NCI-H1105 (cell line): ENCODE data around the gene METAP1D.

ENCODE experiments used
- DNase-seq: peaks from one replicate; lab custom pipeline; 2025; lab: John Stamatoyannopoulos, UW

METAP1D gene

GRCh38 chr2:172091761-172092566 lies 92.2 kb downstream of the METAP1D start:
- DNase-seq = peak; percentile 83

GRCh38 chr2:172092716-172093415 lies 93.1 kb downstream of the METAP1D start:
- DNase-seq = no peak

- no peak for DNase-seq
These were observed 93.9 kb downstream of the METAP1D start for GRCh38 chr2:172093416-172094293.

- no peak for DNase-seq
These were observed 94.8 kb downstream of the METAP1D start for GRCh38 chr2:172094294-172095145.

- no peak for DNase-seq
These were observed 95.6 kb downstream of the METAP1D start for GRCh38 chr2:172095146-172095904.

GRCh38 chr2:172095905-172096625 lies 96.3 kb downstream of the METAP1D start:
- no peak for DNase-seq

GRCh38 chr2:172096626-172097547 lies 97.1 kb downstream of the METAP1D start:
- peak; percentile 80 for DNase-seq

- DNase-seq = peak; percentile 21
These were observed 97.9 kb downstream of the METAP1D start for GRCh38 chr2:172097557-172098131.

GRCh38 chr2:172098287-172098649 lies 98.5 kb downstream of the METAP1D start:
- no peak for DNase-seq

- DNase-seq = no peak
These were observed 99.1 kb downstream of the METAP1D start for GRCh38 chr2:172098650-172099471.

GRCh38 chr2:172099472-172100079 lies 99.8 kb downstream of the METAP1D start:
- DNase-seq = no peak

- DNase-seq = peak; percentile 21
These were observed 100.6 kb downstream of the METAP1D start for GRCh38 chr2:172100080-172100934.

- DNase-seq = peak; percentile 70
These were observed 101.4 kb downstream of the METAP1D start for GRCh38 chr2:172100935-172101820.

GRCh38 chr2:172101821-172102390 lies 102.2 kb downstream of the METAP1D start:
- DNase-seq = peak; percentile 80
